Activated naive CD4-positive, alpha-beta T cell treated with anti-CD3 and anti-CD28 coated beads, Interleukin-2, amount 10 ng/mL, durations not matched to agents 7 days and 5 days (primary cell): ENCODE data around the gene EIF3L.

Source experiments
- CTCF ChIA-PET: fragments of 350-600 bp; sonication (Branson Sonifier 250); formaldehyde crosslinking; loops from one replicate; lab custom pipeline; 2021; ENCODE audit warnings: antibody characterized with exemption; lab: Charles Lee
- DNase-seq: peaks from one replicate; pipeline ENCODE4 v3.0.0-alpha.2; 2020
- H3K27ac Mint-ChIP-seq: one replicate; pipeline ENCODE4 v1.8.0; 2021; ENCODE audit warnings: mild to moderate bottlenecking, moderate library complexity, mixed read lengths
- H3K27me3 Mint-ChIP-seq: one replicate; pipeline ENCODE4 v1.8.0; 2021; ENCODE audit warnings: mild to moderate bottlenecking, mixed read lengths
- H3K36me3 Mint-ChIP-seq: one replicate; pipeline ENCODE4 v1.8.0; 2021; ENCODE audit warnings: mixed read lengths
- H3K4me1 Mint-ChIP-seq: one replicate; pipeline ENCODE4 v1.8.0; 2021; ENCODE audit warnings: mixed read lengths
- H3K4me3 Mint-ChIP-seq: one replicate; pipeline ENCODE4 v1.8.0; 2021; ENCODE audit warnings: mild to moderate bottlenecking, moderate library complexity, mixed read lengths
- H3K9me3 Mint-ChIP-seq: one replicate; pipeline ENCODE4 v1.8.0; 2021; ENCODE audit warnings: mixed read lengths

Gene EIF3L

GRCh38 chr22:37808294-37808657 is 40.9 kb upstream of the EIF3L start:
- CTCF ChIA-PET, result interaction anchor here (0.9 to 3.6 kb wide), 7 partner anchors 10 to 165 kb away, joined by 3 to 38 read pairs (median 4); partner anchors contain the start of gene GALR3
- Mint-ChIP-seq H3K36me3 (peaks cover 3% of the 10 kb centered on the region), H3K9me3 (no peaks in the 10 kb centered on the region), H3K4me3 (peak overlapping the region; percentile 76), H3K27me3 (peaks cover 65% of the 10 kb centered on the region), H3K4me1 (peaks cover 49% of the 10 kb centered on the region), H3K27ac (no peak overlapping the region)
- no peak for DNase-seq

- DNase-seq, result no peak
- Mint-ChIP-seq H3K4me1 (peaks cover 38% of the 10 kb centered on the region), H3K27ac (no peak overlapping the region), H3K4me3 (no peak overlapping the region), H3K9me3 (no peaks in the 10 kb centered on the region), H3K36me3 (peaks cover 3% of the 10 kb centered on the region), H3K27me3 (peaks cover 50% of the 10 kb centered on the region)
- CTCF ChIA-PET, result interaction anchor here (0.8 to 3.6 kb wide), 2 partner anchors 8 to 156 kb away, joined by 3 to 38 read pairs; no protein-coding TSS in a partner anchor
Measured at GRCh38 chr22:37809672-37810333, 39.4 kb upstream of the EIF3L start.

GRCh38 chr22:37811867-37812266 is 37.4 kb upstream of the EIF3L start:
- CTCF ChIA-PET, result interaction anchor here (1.2 kb wide), 1 partner anchor 51 kb away, joined by 4 read pairs; no protein-coding TSS in a partner anchor
- no peaks in the 10 kb centered on the region for H3K9me3 Mint-ChIP-seq
- peaks cover 22% of the 10 kb centered on the region for H3K4me1 Mint-ChIP-seq
- no peaks in the 10 kb centered on the region for H3K36me3 Mint-ChIP-seq
- H3K27ac Mint-ChIP-seq, result no peak overlapping the region
- peaks cover 29% of the 10 kb centered on the region for H3K27me3 Mint-ChIP-seq
- no peak overlapping the region for H3K4me3 Mint-ChIP-seq
- no peak for DNase-seq

- Mint-ChIP-seq H3K4me1 (peaks cover 20% of the 10 kb centered on the region), H3K27me3 (peaks cover 25% of the 10 kb centered on the region), H3K4me3 (no peak overlapping the region)
Measured at GRCh38 chr22:37812869-37813678, 36.1 kb upstream of the EIF3L start.

GRCh38 chr22:37815593-37815992 is 33.6 kb upstream of the EIF3L start:
- Mint-ChIP-seq H3K4me3 (no peak overlapping the region), H3K9me3 (no peaks in the 10 kb centered on the region), H3K27me3 (peaks cover 33% of the 10 kb centered on the region), H3K36me3 (no peaks in the 10 kb centered on the region), H3K4me1 (peaks cover 17% of the 10 kb centered on the region), H3K27ac (no peak overlapping the region)
- no peak for DNase-seq
- CTCF ChIA-PET, result interaction anchor here (1.1 to 5.2 kb wide), 6 partner anchors 7 to 172 kb away, joined by 3 to 98 read pairs (median 22); partner anchors contain the start of gene GCAT

More at GRCh38 chr22:37812869-37813678, 36.1 kb upstream of the EIF3L start:
- Mint-ChIP-seq H3K27ac (no peak overlapping the region), H3K9me3 (no peaks in the 10 kb centered on the region), H3K36me3 (no peaks in the 10 kb centered on the region)
- no peak for DNase-seq
- CTCF ChIA-PET, result no interaction called here

GRCh38 chr22:37816543-37817180 is 32.6 kb upstream of the EIF3L start:
- Mint-ChIP-seq H3K9me3 (no peaks in the 10 kb centered on the region), H3K4me1 (peaks cover 17% of the 10 kb centered on the region), H3K4me3 (no peak overlapping the region), H3K27ac (peak overlapping the region; percentile 68), H3K27me3 (peaks cover 44% of the 10 kb centered on the region), H3K36me3 (no peaks in the 10 kb centered on the region)
- CTCF ChIA-PET, result interaction anchor here (0.7 to 5.2 kb wide), 10 partner anchors 8 to 394 kb away, joined by 3 to 98 read pairs (median 10); partner anchors contain the start of gene GCAT
- no peak for DNase-seq

GRCh38 chr22:37817705-37818408 is 31.4 kb upstream of the EIF3L start:
- H3K27ac Mint-ChIP-seq, result no peak overlapping the region
- H3K9me3 Mint-ChIP-seq, result no peaks in the 10 kb centered on the region
- peaks cover 18% of the 10 kb centered on the region for H3K4me1 Mint-ChIP-seq
- peaks cover 56% of the 10 kb centered on the region for H3K27me3 Mint-ChIP-seq
- H3K4me3 Mint-ChIP-seq, result peak overlapping the region; percentile 15
- CTCF ChIA-PET, result interaction anchor here (0.7 to 5.2 kb wide), 16 partner anchors 9 to 159 kb away, joined by 3 to 98 read pairs (median 6); partner anchors contain the start of genes C22orf23, EIF3L, GCAT and POLR2F
- DNase-seq, result peak; percentile 84
- no peaks in the 10 kb centered on the region for H3K36me3 Mint-ChIP-seq

GRCh38 chr22:37818409-37819104 is 30.7 kb upstream of the EIF3L start:
- H3K4me1 Mint-ChIP-seq, result peaks cover 18% of the 10 kb centered on the region
- peak; percentile 82 for DNase-seq

GRCh38 chr22:37819105-37819433 is 30.1 kb upstream of the EIF3L start:
- H3K9me3 Mint-ChIP-seq, result no peaks in the 10 kb centered on the region
- peaks cover 22% of the 10 kb centered on the region for H3K4me1 Mint-ChIP-seq
- H3K27ac Mint-ChIP-seq, result peak overlapping the region; percentile 68
- CTCF ChIA-PET, result interaction anchor here (0.6 to 5.2 kb wide), 9 partner anchors 8 to 313 kb away, joined by 3 to 98 read pairs (median 13); partner anchors contain the start of genes EIF3L and GCAT
- DNase-seq, result no peak
- peak overlapping the region; percentile 56 for H3K4me3 Mint-ChIP-seq
- H3K36me3 Mint-ChIP-seq, result no peaks in the 10 kb centered on the region
- H3K27me3 Mint-ChIP-seq, result peaks cover 67% of the 10 kb centered on the region

More at GRCh38 chr22:37818409-37819104, 30.7 kb upstream of the EIF3L start:
- no peaks in the 10 kb centered on the region for H3K9me3 Mint-ChIP-seq
- CTCF ChIA-PET, result interaction anchor here (0.6 to 5.2 kb wide), 15 partner anchors 9 to 313 kb away, joined by 3 to 98 read pairs (median 7); partner anchors contain the start of genes C22orf23, EIF3L, GCAT and POLR2F
- no peak overlapping the region for H3K27ac Mint-ChIP-seq
- H3K27me3 Mint-ChIP-seq, result peaks cover 63% of the 10 kb centered on the region
- H3K36me3 Mint-ChIP-seq, result no peaks in the 10 kb centered on the region
- H3K4me3 Mint-ChIP-seq, result peak overlapping the region; percentile 56

- peaks cover 27% of the 10 kb centered on the region for H3K4me1 Mint-ChIP-seq
- no peaks in the 10 kb centered on the region for H3K9me3 Mint-ChIP-seq
- DNase-seq, result no peak
- no peak overlapping the region for H3K4me3 Mint-ChIP-seq
- no peak overlapping the region for H3K27ac Mint-ChIP-seq
- H3K36me3 Mint-ChIP-seq, result no peaks in the 10 kb centered on the region
- CTCF ChIA-PET, result interaction anchor here (5.0 to 5.2 kb wide), 3 partner anchors 12 to 145 kb away, joined by 38 to 98 read pairs (median 65); partner anchors contain the start of gene GCAT
- H3K27me3 Mint-ChIP-seq, result peaks cover 77% of the 10 kb centered on the region
Measured at GRCh38 chr22:37820350-37820749, 28.9 kb upstream of the EIF3L start.

GRCh38 chr22:37822079-37822833 is 27.0 kb upstream of the EIF3L start:
- Mint-ChIP-seq H3K27ac (no peak overlapping the region), H3K4me3 (no peak overlapping the region), H3K4me1 (peaks cover 31% of the 10 kb centered on the region), H3K36me3 (no peaks in the 10 kb centered on the region), H3K9me3 (no peaks in the 10 kb centered on the region), H3K27me3 (peaks cover 82% of the 10 kb centered on the region)
- CTCF ChIA-PET, result interaction anchor here (1.1 to 3.8 kb wide), 2 partner anchors 41 to 150 kb away, joined by 3 to 16 read pairs; no protein-coding TSS in a partner anchor
- DNase-seq, result no peak
